ENCODE results near the gene PANX2.

The PANX2 gene

GRCh38 chr22:50217543-50218152 is 47.1 kb downstream of the PANX2 start:
- H2AFZ ChIP-seq (ENCODE audit: low read length), result no peak overlapping the region
- no peaks in the 10 kb centered on the region for H3K9me2 ChIP-seq (ENCODE audit: low read depth, low read length)
- no peak for TF ChIP-seq CTCF (IDR thresholded peaks at IDR 0.05; ENCODE audit: low read length)
- H3K79me2 ChIP-seq (ENCODE audit: insufficient read depth, low read length), result no peaks in the 10 kb centered on the region; the same call in 1 of the 2 replicates
- no peaks in the 10 kb centered on the region for H3K27me3 ChIP-seq (ENCODE audit: insufficient read depth, low read length)
- H4K20me1 ChIP-seq (ENCODE audit: insufficient read depth, low read length), result no peaks in the 10 kb centered on the region
- no peak overlapping the region for H3K9ac ChIP-seq (ENCODE audit: low read length)
- peak overlapping the region; percentile 47 for H3K27ac ChIP-seq (ENCODE audit: low read depth, low read length, poor library complexity, severe bottlenecking)
- H3K4me3 ChIP-seq (ENCODE audit: low read depth, low read length, poor library complexity, severe bottlenecking), result no peak overlapping the region
- H3K9me3 ChIP-seq (ENCODE audit: low read length), result no peaks in the 10 kb centered on the region
- no peak overlapping the region for H3K4me2 ChIP-seq (ENCODE audit: low read length)
- H3K4me1 ChIP-seq (ENCODE audit: insufficient read depth, low read length, severe bottlenecking), result no peaks in the 10 kb centered on the region
- H3K36me3 ChIP-seq (ENCODE audit: insufficient read depth, low read length), result peaks cover 98% of the 10 kb centered on the region
- H3F3A ChIP-seq (ENCODE audit: insufficient read depth, low read length), result no peaks in the 10 kb centered on the region

- no peaks in the 10 kb centered on the region for H3K9me3 ChIP-seq (ENCODE audit: low read length)
- H3K4me2 ChIP-seq (ENCODE audit: low read length), result no peak overlapping the region
- H4K20me1 ChIP-seq (ENCODE audit: insufficient read depth, low read length), result no peaks in the 10 kb centered on the region
- no peaks in the 10 kb centered on the region for H3K4me1 ChIP-seq (ENCODE audit: insufficient read depth, low read length, severe bottlenecking)
- no peaks in the 10 kb centered on the region for H3K79me2 ChIP-seq (ENCODE audit: insufficient read depth, low read length)
- H3K36me3 ChIP-seq (ENCODE audit: insufficient read depth, low read length), result peaks cover 97% of the 10 kb centered on the region
- TF ChIP-seq EZH2 (IDR thresholded peaks at IDR 0.05; ENCODE audit: borderline replicate concordance, low read length) (no peak), CTCF (IDR thresholded peaks at IDR 0.05; ENCODE audit: low read length) (no peak)
- no peak overlapping the region for H3K9ac ChIP-seq (ENCODE audit: low read length)
- no peak overlapping the region for H3K4me3 ChIP-seq (ENCODE audit: low read depth, low read length, poor library complexity, severe bottlenecking)
- H2AFZ ChIP-seq (ENCODE audit: low read length), result no peak overlapping the region
- no peaks in the 10 kb centered on the region for H3K27me3 ChIP-seq (ENCODE audit: insufficient read depth, low read length)
- no peaks in the 10 kb centered on the region for H3F3A ChIP-seq (ENCODE audit: insufficient read depth, low read length)
- H3K27ac ChIP-seq (ENCODE audit: low read depth, low read length, poor library complexity, severe bottlenecking), result peak overlapping the region; percentile 47
- H3K9me2 ChIP-seq (ENCODE audit: low read depth, low read length), result no peaks in the 10 kb centered on the region
Measured at GRCh38 chr22:50218153-50218995, 47.8 kb downstream of the PANX2 start.

- H3K9me3 ChIP-seq (ENCODE audit: low read length), result no peaks in the 10 kb centered on the region
- H3K79me2 ChIP-seq (ENCODE audit: insufficient read depth, low read length), result no peaks in the 10 kb centered on the region
- no peak for TF ChIP-seq CTCF (IDR thresholded peaks at IDR 0.05; ENCODE audit: low read length)
- no peak for TF ChIP-seq EZH2 (IDR thresholded peaks at IDR 0.05; ENCODE audit: borderline replicate concordance, low read length)
- no peaks in the 10 kb centered on the region for H3F3A ChIP-seq (ENCODE audit: insufficient read depth, low read length)
- no peak overlapping the region for H3K4me2 ChIP-seq (ENCODE audit: low read length)
- no peak overlapping the region for H3K9ac ChIP-seq (ENCODE audit: low read length)
- H3K4me3 ChIP-seq (ENCODE audit: low read depth, low read length, poor library complexity, severe bottlenecking), result no peak overlapping the region
- no peaks in the 10 kb centered on the region for H3K9me2 ChIP-seq (ENCODE audit: low read depth, low read length)
- H3K4me1 ChIP-seq (ENCODE audit: insufficient read depth, low read length, severe bottlenecking), result no peaks in the 10 kb centered on the region
- no peak overlapping the region for H3K27ac ChIP-seq (ENCODE audit: low read depth, low read length, poor library complexity, severe bottlenecking)
- no peaks in the 10 kb centered on the region for H4K20me1 ChIP-seq (ENCODE audit: insufficient read depth, low read length)
- no peaks in the 10 kb centered on the region for H3K27me3 ChIP-seq (ENCODE audit: insufficient read depth, low read length)
- H2AFZ ChIP-seq (ENCODE audit: low read length), result no peak overlapping the region
- H3K36me3 ChIP-seq (ENCODE audit: insufficient read depth, low read length), result peaks cover 95% of the 10 kb centered on the region
Measured at GRCh38 chr22:50218996-50219727, 48.6 kb downstream of the PANX2 start.

All from OCI-LY1 (cell line).